ENCODE results near the gene RNU2-63P.
A peak's percentile ranks its signal among the peaks of the same experiment; 100 is the strongest.

The RNU2-63P gene

DNA sequence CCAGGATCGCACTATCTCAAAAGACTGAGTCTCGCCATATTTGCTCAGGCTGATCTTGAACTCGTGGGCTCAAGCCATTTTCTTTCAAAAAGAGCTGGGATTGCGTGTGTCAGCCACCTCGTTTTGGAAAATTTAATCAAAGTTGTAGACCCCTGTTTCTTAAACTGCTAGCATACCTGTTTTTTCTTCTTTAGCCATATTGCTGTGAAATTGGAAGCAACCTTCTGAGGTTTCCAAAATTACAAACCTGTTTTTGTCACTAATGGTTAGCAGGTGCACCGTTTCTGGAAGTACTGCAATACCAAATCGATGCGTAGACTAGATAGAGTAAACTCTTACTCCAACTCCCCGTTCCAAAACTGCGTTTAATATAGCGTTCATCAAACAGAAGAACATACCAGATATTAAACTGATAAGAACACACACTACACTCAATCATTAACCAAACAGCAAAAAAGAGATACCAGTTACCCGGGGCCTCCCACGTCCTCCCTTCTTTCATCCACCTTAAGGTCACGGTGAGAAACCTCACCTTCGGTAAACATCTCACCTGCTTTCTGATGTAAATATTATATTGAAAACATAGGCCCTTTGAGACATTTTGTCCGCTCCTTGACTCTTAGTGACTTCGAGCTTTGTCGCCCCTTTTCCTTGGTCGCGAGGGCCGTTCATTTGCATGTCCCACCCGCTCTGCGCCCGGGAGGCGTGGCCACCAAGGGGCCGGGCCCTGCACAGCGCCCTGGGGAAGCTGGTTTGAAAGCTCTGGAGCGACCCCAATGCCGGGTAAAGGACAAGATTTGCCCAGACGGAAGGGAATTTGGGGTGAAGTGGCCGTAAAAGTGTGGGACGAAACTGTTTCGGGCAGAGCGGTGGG lies at the start of gene RNU2-63P:
TSS of gene RNU2-63P (minus strand) at position 462 of the 874 bp plus-strand sequence.
- H3K36me3 ChIP-seq (ENCODE audit: control insufficient read depth, low read depth, low read length): no peaks in the 10 kb centered on the region
- no peaks in the 10 kb centered on the region for H3K27me3 ChIP-seq (ENCODE audit: control insufficient read depth, insufficient read depth, low read length)
- no peaks in the 10 kb centered on the region for H3K9me3 ChIP-seq (ENCODE audit: control insufficient read depth, low read depth, low read length)
- H3K4me3 ChIP-seq (ENCODE audit: low read length): peak within 1 kb of the TSS; percentile 89
- H3K27ac ChIP-seq (ENCODE audit: low read length): peak within 1 kb of the TSS; percentile 100
- peak within 1 kb of the TSS; percentile 99 for H3K9ac ChIP-seq (ENCODE audit: low read length)
- peaks cover 28% of the 10 kb centered on the region for H3K4me1 ChIP-seq (ENCODE audit: control insufficient read depth, low read depth, low read length)

- no peaks in the 10 kb centered on the region for H3K36me3 ChIP-seq (ENCODE audit: control insufficient read depth, low read depth, low read length)
- no peaks in the 10 kb centered on the region for H3K4me1 ChIP-seq (ENCODE audit: control insufficient read depth, low read depth, low read length)
- H3K9ac ChIP-seq (ENCODE audit: low read length): no peak overlapping the region
- no peak overlapping the region for H3K4me3 ChIP-seq (ENCODE audit: low read length)
- no peaks in the 10 kb centered on the region for H3K9me3 ChIP-seq (ENCODE audit: control insufficient read depth, low read depth, low read length)
- H3K27me3 ChIP-seq (ENCODE audit: control insufficient read depth, insufficient read depth, low read length): no peaks in the 10 kb centered on the region
- no peak overlapping the region for H3K27ac ChIP-seq (ENCODE audit: low read length)
Observed at GRCh38 chr2:88061295-88061694, 44.9 kb upstream of the RNU2-63P start.

GRCh38 chr2:88060907-88061275 lies 44.5 kb upstream of the RNU2-63P start:
- H3K9ac ChIP-seq (ENCODE audit: low read length): no peak overlapping the region
- H3K27me3 ChIP-seq (ENCODE audit: control insufficient read depth, insufficient read depth, low read length): no peaks in the 10 kb centered on the region
- no peak overlapping the region for H3K27ac ChIP-seq (ENCODE audit: low read length)
- H3K4me3 ChIP-seq (ENCODE audit: low read length): no peak overlapping the region
- H3K4me1 ChIP-seq (ENCODE audit: control insufficient read depth, low read depth, low read length): no peaks in the 10 kb centered on the region
- no peaks in the 10 kb centered on the region for H3K36me3 ChIP-seq (ENCODE audit: control insufficient read depth, low read depth, low read length)
- no peaks in the 10 kb centered on the region for H3K9me3 ChIP-seq (ENCODE audit: control insufficient read depth, low read depth, low read length)

DNA sequence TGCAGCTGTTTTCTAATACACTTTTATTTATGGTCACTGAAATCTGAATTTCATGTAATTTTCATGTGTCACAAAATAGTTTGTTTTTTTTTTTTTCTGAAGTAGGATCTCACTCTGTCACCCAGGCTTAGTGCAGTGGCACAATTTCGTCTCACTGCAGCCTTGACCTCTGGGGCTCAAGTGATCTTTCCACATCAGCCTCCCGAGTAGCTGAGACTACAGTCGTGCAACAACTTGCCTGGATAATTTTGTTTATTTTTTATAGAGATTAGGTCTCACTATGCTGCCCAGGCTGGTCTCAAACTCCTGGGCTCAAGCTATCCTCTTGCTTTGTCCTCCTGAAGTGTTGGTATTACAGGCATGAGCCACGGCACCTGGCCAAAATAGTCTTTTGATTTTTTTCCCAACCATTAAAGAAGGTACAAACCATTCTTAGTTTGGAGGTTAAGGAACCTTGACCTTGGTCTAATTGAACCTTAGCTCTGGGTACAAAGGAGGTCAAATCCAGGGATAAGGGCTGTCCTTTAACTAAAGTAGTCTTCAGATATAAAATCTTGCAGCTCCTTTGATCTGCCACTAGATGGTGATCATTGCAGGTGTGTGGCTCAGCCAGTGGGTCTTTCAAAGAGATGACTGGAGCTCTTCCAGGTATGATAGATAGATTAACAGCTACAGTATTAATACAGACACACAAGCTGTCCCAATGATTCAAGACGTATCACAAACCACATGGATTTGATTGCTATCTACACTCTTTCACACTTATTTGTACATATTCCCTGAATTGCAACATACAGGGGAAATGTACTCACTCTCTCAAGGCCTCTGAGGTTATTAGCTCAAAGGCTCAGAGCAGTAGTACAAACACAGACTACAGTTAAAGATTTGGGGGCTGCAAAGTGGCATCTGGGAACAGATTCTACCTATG lies 43.9 kb upstream of the RNU2-63P start:
- Histone ChIP-seq H3K4me3 (ENCODE audit: low read length) (no peak overlapping the region), H3K36me3 (ENCODE audit: control insufficient read depth, low read depth, low read length) (no peaks in the 10 kb centered on the region), H3K27ac (ENCODE audit: low read length) (no peak overlapping the region), H3K4me1 (ENCODE audit: control insufficient read depth, low read depth, low read length) (no peaks in the 10 kb centered on the region), H3K9me3 (ENCODE audit: control insufficient read depth, low read depth, low read length) (no peaks in the 10 kb centered on the region), H3K9ac (ENCODE audit: low read length) (no peak overlapping the region), H3K27me3 (ENCODE audit: control insufficient read depth, insufficient read depth, low read length) (no peaks in the 10 kb centered on the region)

- Histone ChIP-seq H3K9me3 (ENCODE audit: control insufficient read depth, low read depth, low read length) (no peaks in the 10 kb centered on the region), H3K27me3 (ENCODE audit: control insufficient read depth, insufficient read depth, low read length) (no peaks in the 10 kb centered on the region), H3K36me3 (ENCODE audit: control insufficient read depth, low read depth, low read length) (no peaks in the 10 kb centered on the region), H3K9ac (ENCODE audit: low read length) (no peak overlapping the region), H3K27ac (ENCODE audit: low read length) (no peak overlapping the region), H3K4me3 (ENCODE audit: low read length) (no peak overlapping the region), H3K4me1 (ENCODE audit: control insufficient read depth, low read depth, low read length) (peaks cover 11% of the 10 kb centered on the region)
Observed at GRCh38 chr2:88058191-88058590, 41.8 kb upstream of the RNU2-63P start.

- Histone ChIP-seq H3K4me1 (ENCODE audit: control insufficient read depth, low read depth, low read length) (peaks cover 11% of the 10 kb centered on the region), H3K27ac (ENCODE audit: low read length) (no peak overlapping the region), H3K9me3 (ENCODE audit: control insufficient read depth, low read depth, low read length) (no peaks in the 10 kb centered on the region), H3K27me3 (ENCODE audit: control insufficient read depth, insufficient read depth, low read length) (no peaks in the 10 kb centered on the region), H3K36me3 (ENCODE audit: control insufficient read depth, low read depth, low read length) (no peaks in the 10 kb centered on the region), H3K4me3 (ENCODE audit: low read length) (no peak overlapping the region), H3K9ac (ENCODE audit: low read length) (no peak overlapping the region)
Observed at GRCh38 chr2:88057437-88057844, 41.1 kb upstream of the RNU2-63P start.

- Histone ChIP-seq H3K27ac (ENCODE audit: low read length) (peak within 1 kb of the TSS; percentile 74), H3K27me3 (ENCODE audit: control insufficient read depth, insufficient read depth, low read length) (no peaks in the 10 kb centered on the region), H3K36me3 (ENCODE audit: control insufficient read depth, low read depth, low read length) (no peaks in the 10 kb centered on the region), H3K9ac (ENCODE audit: low read length) (peak within 1 kb of the TSS; percentile 93), H3K4me3 (ENCODE audit: low read length) (peak within 1 kb of the TSS; percentile 78), H3K4me1 (ENCODE audit: control insufficient read depth, low read depth, low read length) (peaks cover 11% of the 10 kb centered on the region), H3K9me3 (ENCODE audit: control insufficient read depth, low read depth, low read length) (no peaks in the 10 kb centered on the region)
Observed at GRCh38 chr2:88055371-88056128, 39.2 kb upstream of the RNU2-63P start, which contains the start of gene KRCC1. KRCC1 (minus strand) TSS chr2:88055783; CDS start chr2:88028563, 27,220 bp downstream.

GRCh38 chr2:88054782-88055370 lies 38.5 kb upstream of the RNU2-63P start:
- H3K27ac ChIP-seq (ENCODE audit: low read length): peak overlapping the region; percentile 74
- no peaks in the 10 kb centered on the region for H3K9me3 ChIP-seq (ENCODE audit: control insufficient read depth, low read depth, low read length)
- H3K27me3 ChIP-seq (ENCODE audit: control insufficient read depth, insufficient read depth, low read length): no peaks in the 10 kb centered on the region
- H3K4me1 ChIP-seq (ENCODE audit: control insufficient read depth, low read depth, low read length): peaks cover 11% of the 10 kb centered on the region
- no peaks in the 10 kb centered on the region for H3K36me3 ChIP-seq (ENCODE audit: control insufficient read depth, low read depth, low read length)
- peak overlapping the region; percentile 93 for H3K9ac ChIP-seq (ENCODE audit: low read length)
- peak overlapping the region; percentile 78 for H3K4me3 ChIP-seq (ENCODE audit: low read length)

- H3K36me3 ChIP-seq (ENCODE audit: control insufficient read depth, low read depth, low read length): no peaks in the 10 kb centered on the region
- H3K9ac ChIP-seq (ENCODE audit: low read length): peak overlapping the region; percentile 93
- peaks cover 11% of the 10 kb centered on the region for H3K4me1 ChIP-seq (ENCODE audit: control insufficient read depth, low read depth, low read length)
- no peaks in the 10 kb centered on the region for H3K27me3 ChIP-seq (ENCODE audit: control insufficient read depth, insufficient read depth, low read length)
- no peak overlapping the region for H3K27ac ChIP-seq (ENCODE audit: low read length)
- peak overlapping the region; percentile 78 for H3K4me3 ChIP-seq (ENCODE audit: low read length)
- H3K9me3 ChIP-seq (ENCODE audit: control insufficient read depth, low read depth, low read length): no peaks in the 10 kb centered on the region
Observed at GRCh38 chr2:88053934-88054781, 37.8 kb upstream of the RNU2-63P start.

DNA sequence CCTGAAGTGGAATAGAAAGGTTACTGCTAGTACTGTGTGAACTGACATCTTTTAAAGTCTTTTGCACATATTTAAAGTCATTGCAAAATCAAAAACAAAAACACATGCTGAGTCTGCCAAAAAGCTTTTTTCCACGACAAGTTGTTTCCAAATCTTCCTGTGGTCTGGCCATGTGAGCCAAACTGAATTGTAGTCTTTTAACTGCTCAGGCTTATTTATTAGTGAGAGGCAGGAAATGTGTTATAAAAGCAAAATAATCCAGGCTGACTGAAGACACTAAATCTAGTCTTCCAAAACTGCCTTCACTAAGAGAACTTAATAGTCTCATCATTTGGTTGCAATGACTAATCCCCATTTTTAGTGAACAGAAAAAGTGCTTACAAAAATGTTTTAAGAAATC lies 36.9 kb upstream of the RNU2-63P start:
- no peak overlapping the region for H3K4me3 ChIP-seq (ENCODE audit: low read length)
- peaks cover 11% of the 10 kb centered on the region for H3K4me1 ChIP-seq (ENCODE audit: control insufficient read depth, low read depth, low read length)

More for the DNA sequence above, 36.9 kb upstream of the RNU2-63P start:
- H3K9me3 ChIP-seq (ENCODE audit: control insufficient read depth, low read depth, low read length): no peaks in the 10 kb centered on the region
- no peak overlapping the region for H3K9ac ChIP-seq (ENCODE audit: low read length)
- H3K27me3 ChIP-seq (ENCODE audit: control insufficient read depth, insufficient read depth, low read length): no peaks in the 10 kb centered on the region
- no peak overlapping the region for H3K27ac ChIP-seq (ENCODE audit: low read length)
- no peaks in the 10 kb centered on the region for H3K36me3 ChIP-seq (ENCODE audit: control insufficient read depth, low read depth, low read length)

All from iPS-18a (cell line).